Measurements from ENCODE around the gene ZNF333.

Gene ZNF333

DNA sequence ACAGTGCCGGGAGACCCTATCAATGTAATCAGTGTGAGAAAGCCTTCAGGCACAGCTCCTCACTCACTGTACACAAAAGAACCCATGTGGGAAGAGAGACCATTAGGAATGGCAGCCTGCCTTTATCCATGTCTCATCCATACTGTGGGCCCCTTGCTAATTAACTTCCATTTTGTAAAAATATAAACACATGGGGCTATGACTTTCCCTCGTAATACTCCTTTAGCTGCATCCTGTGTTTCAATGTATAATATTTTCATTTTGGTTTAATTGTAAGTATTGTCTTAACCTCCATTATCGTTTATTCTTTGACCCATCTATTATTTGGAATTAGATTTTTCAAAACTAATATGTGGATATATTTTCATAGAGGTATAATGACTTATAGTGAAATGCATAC is 29.3 kb downstream of the ZNF333 start:
- H3K4me3 ChIP-seq (ENCODE audit: low read length): no peak overlapping the region
- TF ChIP-seq, protein P1, sequence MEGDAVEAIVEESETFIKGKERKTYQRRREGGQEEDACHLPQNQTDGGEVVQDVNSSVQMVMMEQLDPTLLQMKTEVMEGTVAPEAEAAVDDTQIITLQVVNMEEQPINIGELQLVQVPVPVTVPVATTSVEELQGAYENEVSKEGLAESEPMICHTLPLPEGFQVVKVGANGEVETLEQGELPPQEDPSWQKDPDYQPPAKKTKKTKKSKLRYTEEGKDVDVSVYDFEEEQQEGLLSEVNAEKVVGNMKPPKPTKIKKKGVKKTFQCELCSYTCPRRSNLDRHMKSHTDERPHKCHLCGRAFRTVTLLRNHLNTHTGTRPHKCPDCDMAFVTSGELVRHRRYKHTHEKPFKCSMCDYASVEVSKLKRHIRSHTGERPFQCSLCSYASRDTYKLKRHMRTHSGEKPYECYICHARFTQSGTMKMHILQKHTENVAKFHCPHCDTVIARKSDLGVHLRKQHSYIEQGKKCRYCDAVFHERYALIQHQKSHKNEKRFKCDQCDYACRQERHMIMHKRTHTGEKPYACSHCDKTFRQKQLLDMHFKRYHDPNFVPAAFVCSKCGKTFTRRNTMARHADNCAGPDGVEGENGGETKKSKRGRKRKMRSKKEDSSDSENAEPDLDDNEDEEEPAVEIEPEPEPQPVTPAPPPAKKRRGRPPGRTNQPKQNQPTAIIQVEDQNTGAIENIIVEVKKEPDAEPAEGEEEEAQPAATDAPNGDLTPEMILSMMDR (conservative IDR thresholded peaks at IDR 0.05; ENCODE audit: low read depth, low read length): no peak
- DNase-seq (ENCODE audit: low read depth): no peak

DNA sequence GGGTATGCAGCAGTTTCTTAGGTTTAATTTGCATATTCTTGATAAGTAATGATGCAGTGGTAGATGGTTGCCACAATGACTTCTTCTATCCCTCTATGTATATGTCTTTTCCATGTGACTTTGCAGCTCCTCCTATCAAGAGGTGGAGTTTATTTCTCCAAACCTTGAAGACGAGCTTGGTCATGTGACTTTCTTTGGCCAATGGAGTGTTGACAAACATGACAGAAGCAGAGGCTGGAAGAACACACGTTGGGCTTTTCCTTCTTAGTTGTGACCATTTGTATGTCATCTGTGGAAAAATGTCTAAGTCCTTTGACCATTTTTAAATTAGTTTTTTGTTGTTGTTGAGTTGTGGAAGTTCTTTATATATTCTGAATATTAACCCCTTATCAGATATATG is 32.3 kb downstream of the ZNF333 start:
- H3K4me3 ChIP-seq (ENCODE audit: low read length): no peak overlapping the region
- TF ChIP-seq, protein P1 (conservative IDR thresholded peaks at IDR 0.05; ENCODE audit: low read depth, low read length): no peak
- DNase-seq (ENCODE audit: low read depth): no peak

DNA sequence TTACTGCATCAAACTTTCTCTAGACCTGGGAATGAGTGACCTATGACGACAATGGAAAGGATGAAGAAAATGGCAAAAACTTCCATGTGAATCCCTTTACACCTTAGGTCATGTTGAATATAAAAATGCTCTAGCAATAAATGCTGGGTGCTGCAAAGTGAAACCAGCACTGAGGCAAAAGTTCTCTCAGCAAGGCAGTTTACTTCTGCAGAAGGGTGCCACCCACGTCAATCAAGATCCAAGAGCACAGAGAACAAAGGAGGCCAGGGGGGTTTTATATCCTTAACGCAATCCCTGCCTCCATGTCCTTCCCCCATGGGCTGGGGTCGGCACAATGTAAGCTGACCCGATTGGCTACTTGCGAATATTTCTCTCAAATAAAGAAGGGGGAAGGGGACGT is 38.7 kb downstream of the ZNF333 start:
- TF ChIP-seq, protein P1 (conservative IDR thresholded peaks at IDR 0.05; ENCODE audit: low read depth, low read length): no peak
- DNase-seq (ENCODE audit: low read depth): no peak
- H3K4me3 ChIP-seq (ENCODE audit: low read length): no peak overlapping the region

DNA sequence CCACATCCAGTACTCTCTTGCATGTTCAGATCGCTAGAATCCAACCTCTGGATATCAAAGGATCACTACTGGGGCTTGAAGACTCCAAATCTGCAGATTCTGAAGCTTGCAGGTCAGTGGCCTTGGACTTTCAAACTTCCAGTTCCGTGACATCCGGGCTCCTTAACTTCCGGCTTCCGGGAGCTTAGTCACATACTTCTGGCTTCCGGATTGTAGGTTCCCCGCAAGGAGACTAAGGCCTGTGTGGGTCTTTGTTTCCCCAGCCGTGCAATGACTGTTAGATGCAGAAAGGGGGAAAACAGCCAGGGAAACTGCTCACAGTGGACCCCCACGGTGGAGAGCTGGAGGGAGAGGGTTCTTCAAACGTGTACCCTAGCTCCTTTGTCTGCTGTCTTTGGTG is 41.4 kb downstream of the ZNF333 start:
- H3K4me3 ChIP-seq (ENCODE audit: low read length): no peak overlapping the region
- no peak for DNase-seq (ENCODE audit: low read depth)
- TF ChIP-seq, protein P1 (conservative IDR thresholded peaks at IDR 0.05; ENCODE audit: low read depth, low read length): no peak

DNA sequence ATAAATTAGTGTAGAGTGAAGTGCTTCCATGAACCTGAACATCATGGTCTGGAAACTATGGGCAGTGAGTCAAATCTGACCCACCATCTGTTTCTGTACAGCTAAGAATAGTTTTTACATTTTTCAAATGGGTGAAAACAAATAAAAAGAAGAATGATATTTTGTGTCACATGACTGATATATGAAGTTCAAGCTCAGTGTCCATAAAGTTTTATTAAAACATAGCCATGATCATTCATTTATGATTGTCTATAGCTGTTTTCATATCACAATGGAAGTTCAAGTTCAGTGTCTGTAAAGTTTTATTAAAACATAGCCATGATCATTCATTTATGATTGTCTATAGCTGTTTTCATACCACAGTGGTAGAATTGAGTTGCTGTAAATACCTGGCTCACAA is 42.7 kb downstream of the ZNF333 start:
- no peak for DNase-seq (ENCODE audit: low read depth)
- TF ChIP-seq, protein P1 (conservative IDR thresholded peaks at IDR 0.05; ENCODE audit: low read depth, low read length): no peak
- H3K4me3 ChIP-seq (ENCODE audit: low read length): no peak overlapping the region

DNA sequence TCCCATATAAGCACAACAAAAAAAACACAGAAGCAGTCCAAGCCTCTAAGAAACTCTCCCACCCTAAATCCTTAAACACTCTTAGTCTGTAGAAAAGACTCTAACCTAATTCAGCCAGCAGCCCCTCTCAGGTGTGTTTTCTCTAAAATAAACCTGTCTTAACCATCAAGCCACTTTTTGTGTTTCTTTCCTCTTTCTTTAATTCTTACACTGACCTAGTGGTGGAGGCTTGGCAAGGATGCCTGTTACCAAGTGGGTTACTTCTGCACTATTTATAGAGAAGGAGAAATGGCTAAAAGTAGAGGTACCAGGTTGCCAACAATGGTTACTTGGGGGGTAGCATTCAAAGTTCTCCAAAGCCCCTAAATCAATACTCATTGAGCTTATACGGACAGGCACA is 43.7 kb downstream of the ZNF333 start:
- H3K4me3 ChIP-seq (ENCODE audit: low read length): no peak overlapping the region
- TF ChIP-seq, protein P1 (conservative IDR thresholded peaks at IDR 0.05; ENCODE audit: low read depth, low read length): no peak
- no peak for DNase-seq (ENCODE audit: low read depth)

DNA sequence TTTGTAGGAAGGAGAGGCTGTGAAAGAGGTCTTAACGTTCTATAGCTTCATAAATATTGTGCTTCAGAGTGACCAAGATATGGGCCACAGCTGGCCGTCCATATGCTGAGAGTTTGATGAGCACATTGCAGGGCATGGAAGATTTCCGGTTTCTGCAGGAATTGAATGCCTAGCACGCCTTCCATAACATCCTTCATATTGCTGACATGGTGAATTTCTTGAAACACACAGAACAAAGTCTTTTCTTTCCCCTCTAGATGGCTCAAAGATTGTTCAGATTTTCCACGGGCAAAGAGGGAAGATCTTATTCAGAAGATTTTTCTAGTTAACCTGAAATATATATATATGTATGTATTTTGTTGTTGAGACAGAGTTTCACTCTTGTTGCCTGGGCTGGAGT is 46.1 kb downstream of the ZNF333 start:
- no peak overlapping the region for H3K4me3 ChIP-seq (ENCODE audit: low read length)
- TF ChIP-seq, protein P1 (conservative IDR thresholded peaks at IDR 0.05; ENCODE audit: low read depth, low read length): no peak
- DNase-seq (ENCODE audit: low read depth): no peak

Measured in retinal pigment epithelial cell (primary cell).